ENCODE results near the gene EXOC6B. TPM values are rescaled to one million over a fixed set of nuclear protein-coding genes. Genes with fewer than 3 reads are reported as not detected.
"Not testable (repeated sequence)": the region's sequence is repeated elsewhere in the genome, so short reads cannot be mapped to it uniquely, and the experiment has no call there.

The EXOC6B gene
- total and polyA plus RNA-seq, 9 of the 15 experiments (the other 6 are each of a cell fraction or from before 2014, with no cell fraction given), result 0.28 to 4.2 (median 2.0) TPM

DNA sequence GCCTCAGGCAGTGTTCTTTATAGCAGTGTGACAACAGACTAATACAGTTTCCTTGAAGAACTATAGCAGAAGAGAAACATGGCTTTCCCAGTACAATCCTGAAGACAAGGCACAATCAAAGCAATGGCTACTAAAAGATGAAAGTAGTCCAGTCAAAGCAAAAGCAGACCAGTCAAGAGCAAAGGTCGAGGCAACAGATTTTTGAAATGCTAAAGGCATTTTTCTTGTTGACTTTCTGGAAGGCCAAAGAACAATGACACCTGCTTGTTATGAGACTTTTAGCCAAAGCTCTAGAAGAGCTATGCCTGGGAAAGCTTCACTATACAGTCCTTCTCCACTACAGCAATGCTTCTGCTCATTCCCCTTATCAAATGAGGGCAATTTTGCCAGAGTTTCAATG is 269.9 kb downstream of the EXOC6B start:
- intact Hi-C loops (cut with micrococcal nuclease) (no loop called here), in situ Hi-C loops (cut with MboI) (no loop called here)
- Histone ChIP-seq H3K9ac (ENCODE audit: insufficient read depth in 1 of 2, low read depth in 2 of 2, low read length in 2 of 2) (no peak overlapping the region), H3K79me2 (ENCODE audit: control insufficient read depth, insufficient read depth, low read length) (no peaks in the 10 kb centered on the region), H3K4me3 (no peak overlapping the region), H3K9me1 (ENCODE audit: control insufficient read depth, insufficient read depth, low read length) (no peaks in the 10 kb centered on the region), H3K27me3 (ENCODE audit: control insufficient read depth in 2 of 2, insufficient read depth in 2 of 2, low read length in 2 of 2) (no peaks in the 10 kb centered on the region), H3K4me1 (replicated peaks in 1 of 2; ENCODE audit: control insufficient read depth in 2 of 2, insufficient read depth in 2 of 2, low read length in 2 of 2) (no peaks in the 10 kb centered on the region), H3K4me2 (ENCODE audit: insufficient read depth, low read length) (no peak overlapping the region), H3K9me3 (replicated peaks; ENCODE audit: control insufficient read depth, insufficient read depth, low read depth, low read length) (no peaks in the 10 kb centered on the region), H3K27ac (ENCODE audit: extremely low read depth, low read depth, low read length) (no peak overlapping the region), H4K20me1 (replicated peaks; ENCODE audit: control insufficient read depth, insufficient read depth, low read length) (no peaks in the 10 kb centered on the region), H3K36me3 (ENCODE audit: control insufficient read depth, insufficient read depth, low read length) (no peaks in the 10 kb centered on the region), H2AFZ (ENCODE audit: low read depth, low read length) (no peak overlapping the region)
- no TSS peak for BruUV-seq (replicated peaks)
- no peak for DNase-seq (ENCODE audit: extremely low read depth in 1 of 4, low spot score in 3 of 4)
- ATAC-seq, result no peak
- FAIRE-seq, result no peak
- TF ChIP-seq ETV5 (CRISPR knock-in tag; IDR thresholded peaks at IDR 0.05; ENCODE audit: low read depth), result no peak
- no peak for TF ChIP-seq PYGO2 (tag; IDR thresholded peaks at IDR 0.05)
- TF ChIP-seq FUS (optimal IDR thresholded peaks at IDR 0.05; ENCODE audit: low read depth, low read length), result no peak
- TF ChIP-seq RFX1 (IDR thresholded peaks at IDR 0.05), result no peak
- TF ChIP-seq POLR2AphosphoS2 (IDR thresholded peaks at IDR 0.05; ENCODE audit: low read length), result no peak
- no peak for TF ChIP-seq CCNT2 (IDR thresholded peaks at IDR 0.05; ENCODE audit: borderline replicate concordance, extremely low read depth, insufficient read length, low read depth, low read length)
- POLR2A ChIA-PET, result no interaction called here
- WGBS (ENCODE audit: insufficient coverage, low coverage, missing lambda C conversion rate), result 50% methylated on average over 1 of the region's 1 CpG
- CTCF ChIA-PET (ENCODE audit: low intra/inter-chr PET ratio), result no interaction called here

GRCh38 chr2:72555363-72555762 is 270.5 kb downstream of the EXOC6B start:
- H3K79me2 ChIP-seq (ENCODE audit: control insufficient read depth, insufficient read depth, low read length); DNase-seq (ENCODE audit: extremely low read depth in 1 of 4, low spot score in 3 of 4); H4K20me1 ChIP-seq (replicated peaks; ENCODE audit: control insufficient read depth, insufficient read depth, low read length); H3K9me3 ChIP-seq (replicated peaks; ENCODE audit: control insufficient read depth, insufficient read depth, low read depth, low read length); H3K27ac ChIP-seq (ENCODE audit: extremely low read depth, low read depth, low read length); in situ Hi-C loops (cut with MboI); H3K36me3 ChIP-seq (ENCODE audit: control insufficient read depth, insufficient read depth, low read length); FAIRE-seq; BruUV-seq (replicated peaks); CTCF ChIA-PET (ENCODE audit: low intra/inter-chr PET ratio); H3K4me2 ChIP-seq (ENCODE audit: insufficient read depth, low read length); H3K27me3 ChIP-seq (ENCODE audit: control insufficient read depth in 2 of 2, insufficient read depth in 2 of 2, low read length in 2 of 2); POLR2A ChIA-PET; H3K9me1 ChIP-seq (ENCODE audit: control insufficient read depth, insufficient read depth, low read length); intact Hi-C loops (cut with micrococcal nuclease); H3K9ac ChIP-seq (ENCODE audit: insufficient read depth in 1 of 2, low read depth in 2 of 2, low read length in 2 of 2); H3K4me1 ChIP-seq (replicated peaks in 1 of 2; ENCODE audit: control insufficient read depth in 2 of 2, insufficient read depth in 2 of 2, low read length in 2 of 2); H3K4me3 ChIP-seq; H2AFZ ChIP-seq (ENCODE audit: low read depth, low read length); ATAC-seq: not testable (repeated sequence)
- TF ChIP-seq, protein P1, sequence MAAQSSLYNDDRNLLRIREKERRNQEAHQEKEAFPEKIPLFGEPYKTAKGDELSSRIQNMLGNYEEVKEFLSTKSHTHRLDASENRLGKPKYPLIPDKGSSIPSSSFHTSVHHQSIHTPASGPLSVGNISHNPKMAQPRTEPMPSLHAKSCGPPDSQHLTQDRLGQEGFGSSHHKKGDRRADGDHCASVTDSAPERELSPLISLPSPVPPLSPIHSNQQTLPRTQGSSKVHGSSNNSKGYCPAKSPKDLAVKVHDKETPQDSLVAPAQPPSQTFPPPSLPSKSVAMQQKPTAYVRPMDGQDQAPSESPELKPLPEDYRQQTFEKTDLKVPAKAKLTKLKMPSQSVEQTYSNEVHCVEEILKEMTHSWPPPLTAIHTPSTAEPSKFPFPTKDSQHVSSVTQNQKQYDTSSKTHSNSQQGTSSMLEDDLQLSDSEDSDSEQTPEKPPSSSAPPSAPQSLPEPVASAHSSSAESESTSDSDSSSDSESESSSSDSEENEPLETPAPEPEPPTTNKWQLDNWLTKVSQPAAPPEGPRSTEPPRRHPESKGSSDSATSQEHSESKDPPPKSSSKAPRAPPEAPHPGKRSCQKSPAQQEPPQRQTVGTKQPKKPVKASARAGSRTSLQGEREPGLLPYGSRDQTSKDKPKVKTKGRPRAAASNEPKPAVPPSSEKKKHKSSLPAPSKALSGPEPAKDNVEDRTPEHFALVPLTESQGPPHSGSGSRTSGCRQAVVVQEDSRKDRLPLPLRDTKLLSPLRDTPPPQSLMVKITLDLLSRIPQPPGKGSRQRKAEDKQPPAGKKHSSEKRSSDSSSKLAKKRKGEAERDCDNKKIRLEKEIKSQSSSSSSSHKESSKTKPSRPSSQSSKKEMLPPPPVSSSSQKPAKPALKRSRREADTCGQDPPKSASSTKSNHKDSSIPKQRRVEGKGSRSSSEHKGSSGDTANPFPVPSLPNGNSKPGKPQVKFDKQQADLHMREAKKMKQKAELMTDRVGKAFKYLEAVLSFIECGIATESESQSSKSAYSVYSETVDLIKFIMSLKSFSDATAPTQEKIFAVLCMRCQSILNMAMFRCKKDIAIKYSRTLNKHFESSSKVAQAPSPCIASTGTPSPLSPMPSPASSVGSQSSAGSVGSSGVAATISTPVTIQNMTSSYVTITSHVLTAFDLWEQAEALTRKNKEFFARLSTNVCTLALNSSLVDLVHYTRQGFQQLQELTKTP (IDR thresholded peaks at IDR 0.05; ENCODE audit: low read depth in 1 of 2, partially characterized antibody in 2 of 2), result peak in 1 of 2 experiments; percentile 92
- 90% methylated on average over 1 of the region's 1 CpG for WGBS (ENCODE audit: insufficient coverage, low coverage, missing lambda C conversion rate)

Data from K562 (cell line).